Skeletal muscle cell (primary cell): ENCODE measurements around the gene CRELD1.

Experiments used
- DNase-seq: peaks from one replicate; pipeline ENCODE4 v3.0.0-alpha.2; 2010; ENCODE audit warnings: low read depth
- H3K4me3 ChIP-seq: 2 replicates; pipeline ENCODE4 v1.5.1; 2011; ENCODE audit warnings: low read depth, mild to moderate bottlenecking, control low read depth, low read length, moderate library complexity

Gene CRELD1

DNA sequence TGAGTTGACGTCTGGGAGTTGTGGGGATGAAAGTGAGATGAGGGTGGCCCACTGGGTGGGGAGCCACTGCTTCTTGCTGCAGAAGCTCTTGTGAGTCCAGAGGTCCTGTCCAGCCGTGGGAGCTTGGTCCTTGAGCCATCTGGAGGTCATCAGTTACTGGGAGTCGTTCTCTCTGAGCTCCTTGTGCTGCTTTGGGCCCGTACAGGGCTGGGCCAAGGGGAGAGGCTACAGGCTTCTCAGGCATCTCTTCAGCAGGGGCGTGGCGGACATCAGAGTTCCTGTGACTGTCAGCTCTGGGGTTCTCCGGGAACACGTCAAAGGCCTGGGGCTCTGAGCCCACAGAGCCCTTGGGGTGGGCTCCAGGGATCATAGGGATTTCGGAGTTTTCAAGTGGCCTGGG lies 16.0 kb downstream of the CRELD1 start:
- no peak for DNase-seq
- no peak overlapping the region for H3K4me3 ChIP-seq

DNA sequence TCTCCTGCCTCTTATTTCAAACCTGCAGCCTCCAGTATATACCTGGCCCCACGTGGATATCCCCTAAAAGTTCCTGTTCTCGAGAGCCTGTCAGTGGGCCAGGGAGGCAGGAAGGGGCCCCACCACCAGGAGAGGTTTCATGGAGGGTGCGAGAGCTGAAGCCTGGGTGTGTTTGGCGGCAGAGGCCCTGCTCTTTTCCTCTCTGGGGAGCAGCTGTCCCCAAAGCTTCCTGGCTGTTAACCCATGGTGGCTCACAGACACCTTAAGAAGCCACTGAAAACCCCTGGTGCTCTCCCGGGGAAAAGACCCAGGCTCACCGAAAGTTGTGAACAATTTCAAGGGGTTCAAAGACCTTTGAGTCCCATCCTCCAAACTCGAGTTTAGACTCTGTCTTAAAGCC lies 17.5 kb downstream of the CRELD1 start:
- no peak for DNase-seq
- no peak overlapping the region for H3K4me3 ChIP-seq

DNA sequence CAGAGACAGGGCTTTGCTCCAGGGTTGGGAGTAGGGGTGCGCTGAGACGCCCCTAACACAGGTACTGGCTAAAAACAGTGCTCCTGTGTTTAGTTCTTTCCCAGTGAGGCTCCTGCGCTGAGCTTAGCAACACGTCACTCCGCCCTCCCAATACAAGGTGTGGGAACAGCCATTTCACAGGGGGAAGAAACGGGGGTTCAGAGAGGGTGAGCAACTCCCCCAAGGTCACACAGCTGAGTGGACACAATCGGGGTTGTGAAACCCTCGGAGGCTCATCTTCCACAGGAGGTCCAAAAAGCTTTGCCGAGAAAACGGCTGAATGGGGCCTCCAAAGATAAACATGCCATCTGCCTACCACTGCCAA lies 17.9 kb downstream of the CRELD1 start:
- DNase-seq, result no peak
- peak overlapping the region; percentile 58 for H3K4me3 ChIP-seq

DNA sequence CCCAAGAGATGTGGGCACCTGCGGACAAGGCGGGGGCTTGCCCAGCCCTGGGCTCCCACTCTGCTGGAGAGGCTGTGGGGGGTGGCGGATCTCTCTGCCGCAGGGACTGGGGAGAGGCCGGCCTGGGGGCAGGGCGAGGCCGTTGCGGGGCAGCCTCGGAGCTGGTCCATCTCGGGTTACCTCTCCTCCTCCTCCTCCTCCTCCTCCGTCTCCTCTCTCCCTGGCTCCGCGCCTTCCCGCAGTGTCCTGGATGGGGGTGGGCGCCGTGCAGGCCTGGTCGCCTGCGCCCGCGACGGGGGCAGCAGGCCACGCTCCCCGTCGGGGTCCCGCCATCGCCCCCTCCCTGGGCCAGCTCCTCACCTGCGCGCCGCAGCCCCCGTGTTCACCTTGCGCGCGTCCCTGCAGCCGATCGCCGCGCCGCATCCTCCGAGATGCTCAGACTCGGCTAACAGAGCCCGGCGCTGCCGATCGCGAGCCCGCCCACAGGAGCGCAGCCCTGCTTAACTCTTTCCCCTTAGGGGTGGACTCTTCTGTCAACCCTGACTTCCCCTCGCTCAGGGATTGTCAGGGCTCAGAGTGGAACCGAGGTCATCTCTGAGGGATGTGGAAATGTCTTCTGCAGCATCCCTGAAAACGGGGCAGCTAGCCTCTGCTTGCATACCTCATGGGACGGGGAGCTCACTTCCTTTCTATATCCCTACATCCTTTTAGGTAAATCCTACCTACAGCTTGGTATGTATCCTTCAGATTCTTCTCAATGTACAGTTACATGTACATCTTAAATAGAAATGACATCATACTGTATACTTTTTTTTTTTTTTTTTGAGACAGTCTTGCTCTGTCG lies 18.6 kb downstream of the CRELD1 start, which contains the start of gene PRRT3:
Gene PRRT3, minus strand, starts transcription at position 447 of the 844 bp plus-strand sequence. CDS start 2,293 bp downstream, outside the sequence.
- no peak for DNase-seq
- peak within 1 kb of the TSS; percentile 58 for H3K4me3 ChIP-seq

DNA sequence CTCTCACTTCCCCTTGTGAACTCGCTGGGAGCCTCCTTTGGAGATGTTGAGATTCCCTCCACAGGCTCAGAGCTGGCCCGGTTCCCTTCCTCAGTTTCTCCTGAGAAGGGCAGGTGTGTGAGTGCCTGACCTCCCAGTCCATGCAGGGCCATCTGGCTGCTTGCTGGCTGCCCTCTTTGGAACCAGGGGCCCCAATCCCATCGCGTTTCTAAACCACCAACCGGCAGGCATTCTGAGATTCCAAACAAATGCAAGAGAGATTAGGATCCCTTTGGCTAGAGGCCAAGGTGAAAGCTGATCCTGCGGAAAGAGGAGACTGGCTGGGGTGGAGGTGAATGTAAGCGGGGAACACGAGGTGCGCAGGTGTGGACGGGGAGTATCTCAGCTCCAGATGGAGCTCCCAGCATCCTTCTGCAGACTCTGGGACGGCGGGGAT lies 21.5 kb downstream of the CRELD1 start:
- no peak for DNase-seq
- no peak overlapping the region for H3K4me3 ChIP-seq

DNA sequence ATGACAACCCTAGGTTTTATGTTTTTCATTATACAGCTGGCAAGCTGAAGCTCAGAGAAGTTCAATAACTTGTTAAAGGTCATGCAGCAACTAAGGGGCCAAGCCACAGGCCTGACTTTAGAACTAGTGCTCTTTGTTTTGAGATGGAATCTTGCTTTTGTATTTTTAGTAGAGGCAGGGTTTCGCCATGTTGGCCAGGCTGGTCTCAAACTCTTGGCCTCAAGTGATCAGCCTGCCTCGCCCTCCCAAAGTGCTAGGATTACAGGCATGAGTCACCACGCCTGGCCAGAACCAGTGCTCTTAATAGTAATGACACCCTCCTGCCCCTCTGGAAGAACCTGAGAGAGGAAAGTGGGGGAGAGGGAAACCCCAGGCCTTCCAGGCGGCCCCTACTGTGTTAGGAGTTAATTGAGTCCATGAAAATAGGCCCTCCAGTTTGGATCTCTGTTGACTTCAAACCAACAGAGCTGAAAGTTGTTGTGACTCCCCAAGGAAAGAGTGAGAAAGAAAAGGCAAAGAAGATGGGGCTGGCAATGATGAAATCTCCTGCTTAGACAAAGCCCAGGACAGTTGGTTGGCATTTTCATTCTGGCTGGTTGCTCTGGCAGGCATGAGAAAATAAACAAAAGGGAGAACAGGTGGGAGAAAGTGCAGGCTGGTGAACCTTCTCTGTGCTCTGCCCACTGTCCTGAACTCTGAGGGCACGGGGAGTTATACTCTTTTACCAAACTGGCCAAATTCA lies 22.1 kb downstream of the CRELD1 start:
- no peak overlapping the region for H3K4me3 ChIP-seq
- no peak for DNase-seq

DNA sequence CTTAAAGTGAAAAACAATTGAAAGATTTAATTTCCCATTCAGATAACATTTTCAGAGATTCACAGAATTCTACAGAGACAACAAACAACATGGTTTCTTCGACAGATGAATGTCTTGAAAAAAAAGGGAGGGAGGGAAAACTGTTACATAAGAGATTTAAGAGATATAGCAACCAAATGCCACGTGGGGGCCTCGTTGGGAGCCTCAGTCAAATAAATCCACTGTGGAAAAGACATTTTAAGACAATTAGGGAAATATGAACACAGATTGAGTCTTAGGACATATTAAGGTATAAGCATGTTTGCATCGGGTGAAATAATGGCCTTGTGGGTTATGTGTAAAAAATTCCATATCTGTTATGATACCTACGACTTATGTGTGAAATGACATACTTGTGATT lies 23.6 kb downstream of the CRELD1 start:
- no peak for DNase-seq
- no peak overlapping the region for H3K4me3 ChIP-seq

DNA sequence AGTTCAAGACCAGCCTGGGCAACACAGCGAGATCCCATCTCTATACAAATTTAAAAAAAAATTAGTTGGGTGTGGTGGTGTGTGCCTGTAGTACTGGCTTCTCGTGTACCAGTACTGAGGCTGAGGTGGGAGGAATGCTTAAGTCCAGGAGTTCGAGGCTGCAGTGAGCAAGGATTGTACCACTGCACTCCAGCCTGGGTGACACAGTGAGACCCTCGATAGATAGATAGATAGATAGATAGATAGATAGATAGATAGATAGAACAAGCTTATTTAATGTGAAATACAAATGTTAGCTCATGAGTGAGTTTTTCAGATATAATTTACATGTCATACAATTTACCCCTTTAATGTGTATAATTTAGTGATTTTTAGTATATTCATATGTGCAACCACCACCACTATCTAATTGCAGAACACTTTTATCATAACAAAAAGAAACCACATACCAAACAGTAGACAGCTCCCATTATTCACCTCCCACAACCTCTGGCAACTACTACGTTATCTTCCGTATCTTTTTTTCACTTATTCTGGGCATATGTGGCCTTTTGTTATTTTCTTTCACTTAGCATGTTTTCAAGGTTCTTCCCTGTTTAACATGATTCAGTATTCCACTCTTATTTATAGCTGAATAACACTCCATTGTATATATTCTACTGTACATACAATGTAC lies 31.7 kb downstream of the CRELD1 start:
- no peak for DNase-seq

DNA sequence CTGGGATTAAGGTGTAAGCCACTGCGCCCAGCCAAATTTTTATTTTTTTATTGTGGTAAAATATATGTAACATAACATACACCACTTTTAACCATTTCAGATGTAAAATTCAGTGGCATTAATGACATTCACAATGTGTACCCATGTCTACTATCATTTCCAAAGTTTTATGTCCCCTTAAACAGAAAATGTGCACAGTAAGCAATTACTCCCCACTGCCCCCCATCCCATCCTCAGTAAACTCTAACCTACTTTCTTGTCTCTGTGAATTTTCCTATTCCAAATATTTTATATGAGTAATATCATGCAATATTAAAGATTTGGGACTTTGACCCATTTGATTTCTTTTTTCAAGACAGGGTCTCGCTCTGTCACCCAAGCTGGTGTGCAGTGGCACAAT lies 33.2 kb downstream of the CRELD1 start:
- no peak for DNase-seq
- H3K4me3 ChIP-seq, result no peak overlapping the region

More for the DNA sequence above, 31.7 kb downstream of the CRELD1 start:
- no peak overlapping the region for H3K4me3 ChIP-seq

DNA sequence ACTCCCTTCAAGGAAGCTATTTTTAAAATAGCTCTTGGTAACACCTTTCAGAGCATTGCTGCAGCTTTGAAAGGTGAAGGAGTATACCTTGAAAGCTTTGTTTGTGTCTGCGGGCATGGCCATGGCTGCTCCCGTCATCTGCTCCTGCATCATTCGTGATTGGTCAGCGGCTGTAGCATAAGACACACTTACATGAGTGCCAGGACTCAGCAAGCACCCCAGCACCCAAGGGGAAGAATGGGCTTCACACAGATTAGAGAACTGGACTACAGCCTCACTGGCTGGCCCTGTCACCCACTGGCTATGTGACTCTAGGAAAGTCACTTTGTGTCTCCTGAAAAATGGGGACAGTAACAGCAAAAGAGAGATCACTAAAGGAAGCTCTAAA lies 36.0 kb downstream of the CRELD1 start:
- no peak for DNase-seq
- H3K4me3 ChIP-seq, result no peak overlapping the region

DNA sequence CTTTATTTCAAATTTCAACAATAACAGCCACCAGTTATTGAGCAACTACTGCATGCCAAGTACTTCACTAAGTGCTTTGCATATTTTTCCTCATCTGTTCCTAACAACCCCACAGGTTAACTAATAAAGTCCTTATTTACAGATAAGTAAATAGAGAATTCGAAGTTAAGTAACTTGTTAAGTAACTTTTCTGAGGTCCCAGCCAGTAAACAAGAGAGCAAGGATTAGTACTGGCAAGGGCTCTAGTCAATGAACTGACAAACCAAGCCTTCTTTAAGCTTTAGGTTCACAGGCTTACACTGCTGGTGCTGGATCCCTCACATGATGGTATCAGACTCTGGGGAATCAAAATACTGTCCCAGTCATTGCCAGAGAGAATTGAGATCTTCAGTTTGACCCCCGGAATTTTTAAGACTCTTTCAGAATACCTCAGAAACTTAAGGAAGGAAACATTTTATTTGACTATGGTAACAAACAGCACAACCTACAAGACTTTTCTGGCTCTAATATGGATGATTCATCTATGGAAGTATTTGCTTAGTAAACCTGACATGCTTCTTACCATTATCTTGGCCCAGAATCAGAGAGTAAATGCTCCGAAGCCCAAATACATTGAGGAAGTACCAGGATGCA lies 36.5 kb downstream of the CRELD1 start:
- H3K4me3 ChIP-seq, result no peak overlapping the region
- no peak for DNase-seq

DNA sequence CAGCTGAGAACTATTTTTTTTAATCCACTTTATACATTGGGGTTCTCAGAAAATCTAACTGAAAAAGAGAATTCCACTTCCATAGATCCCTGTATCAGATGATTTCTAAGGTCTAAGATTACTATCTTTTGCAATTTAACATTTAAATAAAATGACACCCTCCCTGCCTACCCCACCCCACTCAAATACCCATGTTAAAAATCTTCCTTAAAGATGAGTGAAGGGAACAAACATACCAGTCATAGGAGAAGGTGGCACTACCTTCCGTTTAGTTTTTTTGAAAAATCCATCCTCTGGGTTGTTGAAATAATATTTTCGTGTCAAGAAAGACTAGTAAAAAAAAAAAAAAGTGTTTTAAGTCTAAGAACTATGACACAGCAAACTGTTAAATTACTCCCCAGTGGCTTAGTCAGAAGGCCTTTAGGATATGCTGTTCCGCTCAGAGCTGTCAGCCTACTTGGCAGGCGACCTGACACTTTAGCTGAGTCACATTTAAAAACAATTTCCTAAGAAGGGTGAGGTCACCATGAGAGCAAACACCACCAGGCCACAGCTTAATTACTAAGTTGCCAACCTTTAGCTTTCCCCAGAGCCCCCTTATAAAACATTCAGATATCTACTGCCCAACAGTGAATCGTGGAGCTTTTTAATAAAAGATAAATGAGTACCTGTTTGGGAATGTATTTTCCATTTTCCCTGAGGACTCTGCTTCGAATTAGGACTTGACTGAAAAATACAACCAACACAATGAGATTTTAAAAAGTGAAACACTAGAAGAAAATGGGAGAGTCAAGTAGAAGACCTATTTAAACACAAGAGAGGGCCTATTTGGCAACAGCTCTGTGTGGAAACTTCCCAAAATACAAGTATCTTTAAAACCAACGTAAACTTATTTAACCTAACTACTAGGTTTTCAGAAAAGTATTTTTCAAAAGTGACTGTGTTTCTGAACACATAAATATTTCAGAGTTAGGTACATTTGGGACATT lies 43.4 kb downstream of the CRELD1 start:
- DNase-seq, result peak; percentile 96
- H3K4me3 ChIP-seq, result no peak overlapping the region

DNA sequence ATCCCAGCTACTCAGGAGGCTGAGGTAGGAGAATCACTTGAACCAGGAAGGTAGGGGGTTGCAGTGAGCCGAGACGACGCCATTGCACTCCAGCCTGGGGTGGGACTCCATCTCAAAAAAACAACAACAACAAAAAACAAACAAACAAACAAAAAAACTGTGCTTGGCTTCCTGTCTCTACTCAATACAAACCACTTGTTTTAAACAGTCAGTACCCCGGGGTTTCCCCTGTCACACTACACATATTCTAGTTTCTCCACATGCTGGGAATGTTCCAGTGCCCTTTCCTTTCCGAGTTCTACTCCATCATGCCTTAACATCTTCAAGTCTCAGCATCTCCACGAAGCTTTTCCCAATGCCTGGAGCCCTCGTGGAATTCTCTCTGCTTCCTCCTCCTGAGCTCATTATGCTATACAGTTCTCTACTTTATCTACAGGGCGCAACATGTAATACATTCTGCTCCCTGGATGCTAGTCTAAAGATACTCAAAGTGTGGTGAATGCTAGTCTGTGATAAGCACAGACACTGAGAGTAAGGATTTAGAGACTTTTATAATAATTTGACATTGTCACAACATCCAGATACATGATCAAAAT lies 45.2 kb downstream of the CRELD1 start:
- no peak overlapping the region for H3K4me3 ChIP-seq
- no peak for DNase-seq

DNA sequence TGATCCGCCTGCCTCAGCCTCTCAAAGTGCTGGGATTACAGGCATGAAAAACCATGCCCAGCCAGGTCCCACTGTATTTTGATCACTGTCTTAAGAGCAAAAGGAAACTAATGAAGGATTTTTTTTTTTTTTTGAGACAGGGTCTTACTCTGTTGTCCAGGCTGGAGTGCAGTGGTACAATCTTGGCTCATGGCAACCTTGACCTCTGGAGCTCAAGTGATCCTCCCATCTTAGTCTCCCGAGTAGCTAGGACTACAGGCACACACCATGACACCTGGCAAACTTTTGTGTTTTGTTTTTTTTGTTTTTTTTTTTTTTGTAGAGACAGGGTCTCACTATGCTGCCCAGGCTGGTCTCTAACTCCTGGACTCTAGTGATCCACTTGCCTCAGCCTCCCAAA lies 46.6 kb downstream of the CRELD1 start:
- H3K4me3 ChIP-seq, result no peak overlapping the region
- no peak for DNase-seq

DNA sequence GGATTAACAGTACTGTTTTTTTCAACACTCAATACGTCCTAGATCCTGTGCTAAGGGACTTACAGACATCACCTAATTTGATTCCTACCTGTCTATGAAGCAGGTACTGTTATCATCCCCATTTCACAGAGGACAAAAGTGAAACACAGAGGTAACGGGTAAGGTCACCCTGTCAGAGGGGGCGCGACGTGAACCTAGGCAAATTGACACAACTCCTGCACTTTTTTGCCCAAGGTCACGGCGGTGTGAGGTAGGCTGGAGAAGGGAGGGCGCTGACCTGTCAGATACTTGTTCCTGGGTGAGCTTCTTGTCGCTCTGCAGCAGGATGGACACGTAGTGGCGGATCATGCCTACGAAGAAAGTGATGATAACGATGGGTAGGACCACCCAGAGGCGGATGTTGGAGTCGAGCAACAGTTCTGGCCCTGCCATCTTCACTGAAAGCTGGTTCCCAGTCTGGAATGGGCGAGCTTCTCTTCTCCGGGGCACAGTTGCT lies 52.6 kb downstream of the CRELD1 start:
- no peak for DNase-seq
- peak overlapping the region; percentile 93 for H3K4me3 ChIP-seq

DNA sequence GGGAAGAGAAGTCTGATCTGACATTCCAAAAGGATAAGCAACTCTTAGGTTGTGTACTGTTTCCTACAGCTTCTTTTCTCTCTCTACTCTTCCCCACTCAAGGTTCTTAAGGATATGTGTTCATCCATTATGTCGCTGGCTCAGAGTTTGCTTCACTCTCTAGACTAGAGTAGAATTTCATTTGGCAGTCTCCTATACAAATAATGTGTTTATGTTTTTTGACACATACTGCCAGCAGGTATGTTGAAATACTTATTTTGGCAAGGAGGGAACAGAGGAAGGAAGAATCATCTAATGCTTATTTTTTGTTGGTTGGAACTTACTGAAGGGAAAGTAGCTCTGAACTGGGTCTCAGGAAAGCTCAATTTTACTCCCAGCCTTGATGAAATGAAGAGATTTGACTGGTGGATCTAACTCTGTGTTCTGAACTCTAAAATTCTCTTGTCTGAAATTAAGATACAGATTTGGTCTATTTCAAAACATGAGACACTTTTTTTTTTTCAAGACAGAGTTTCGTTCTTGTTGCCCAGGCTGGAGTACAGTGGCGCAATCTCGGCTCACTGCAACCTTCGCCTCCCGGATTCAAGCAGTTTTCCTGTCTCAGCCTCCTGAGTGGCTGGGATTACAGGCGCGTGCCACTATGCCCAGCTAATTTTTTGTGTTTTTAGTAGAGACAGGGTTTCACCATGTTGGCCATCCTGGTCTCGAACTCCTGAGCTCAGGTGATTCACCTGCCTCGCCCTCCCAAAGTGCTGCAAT lies 60.6 kb downstream of the CRELD1 start:
- H3K4me3 ChIP-seq, result no peak overlapping the region
- DNase-seq, result peak; percentile 75
